OCI-LY1 (cell line): ENCODE results near the gene FKBP7.

Experiments used
- H2AFZ ChIP-seq: fragments of 200-600 bp; sonication (generic), shearing (Covaris generic); 2 replicates; pipeline ENCODE4 v1.6.0; 2014; ENCODE audit warnings: antibody characterized with exemption, mild to moderate bottlenecking, low read length
- H3F3A ChIP-seq: fragments of 200-600 bp; sonication (generic), shearing (Covaris generic); 2 replicates; pipeline ENCODE4 v1.6.0; 2014; ENCODE audit warnings: mild to moderate bottlenecking, antibody characterized with exemption, low read length, moderate library complexity; ENCODE audit not compliant: insufficient read depth
- H3K27ac ChIP-seq: fragments of 200-600 bp; sonication (generic); 2 replicates; pipeline ENCODE4 v1.5.1; 2014; ENCODE audit warnings: low read length, mixed run types, mild to moderate bottlenecking, low read depth; ENCODE audit not compliant: poor library complexity, severe bottlenecking
- H3K27me3 ChIP-seq: fragments of 200-600 bp; sonication (generic); 2 replicates; pipeline ENCODE4 v1.6.0; 2014; ENCODE audit warnings: antibody characterized with exemption, mild to moderate bottlenecking, low read length, moderate library complexity; ENCODE audit not compliant: insufficient read depth
- H3K36me3 ChIP-seq: fragments of 200-600 bp; sonication (generic); 2 replicates; pipeline ENCODE4 v1.6.1; 2014; ENCODE audit warnings: mild to moderate bottlenecking, antibody characterized with exemption, low read length, moderate library complexity, mixed read lengths; ENCODE audit not compliant: insufficient read depth
- H3K4me1 ChIP-seq: fragments of 200-600 bp; sonication (generic); 2 replicates; pipeline ENCODE4 v1.5.1; 2014; ENCODE audit warnings: mild to moderate bottlenecking, low read length, moderate library complexity; ENCODE audit not compliant: insufficient read depth, severe bottlenecking
- H3K4me2 ChIP-seq: fragments of 200-600 bp; sonication (generic), shearing (Covaris generic); 2 replicates; pipeline ENCODE4 v1.6.1; 2014; ENCODE audit warnings: low read length
- H3K4me3 ChIP-seq: fragments of 200-600 bp; sonication (generic); 2 replicates; pipeline ENCODE4 v1.5.1; 2014; ENCODE audit warnings: low read length, low read depth, mild to moderate bottlenecking, mixed read lengths; ENCODE audit not compliant: poor library complexity, severe bottlenecking
- H3K79me2 ChIP-seq: fragments of 200-600 bp; shearing (Covaris generic); 2 replicates; pipeline ENCODE4 v1.6.1; 2016; ENCODE audit warnings: mixed run types, low read length, mixed read lengths; ENCODE audit not compliant: insufficient read depth
- H3K9ac ChIP-seq: fragments of 200-600 bp; sonication (generic), shearing (Covaris generic); 2 replicates; pipeline ENCODE4 v1.6.1; 2014; ENCODE audit warnings: mild to moderate bottlenecking, low read length, mixed read lengths
- H3K9me2 ChIP-seq: fragments of 200-600 bp; sonication (generic), shearing (Covaris generic); 2 replicates; pipeline ENCODE4 v1.6.1; 2014; ENCODE audit warnings: low read depth, mild to moderate bottlenecking, low read length, mixed read lengths
- H3K9me3 ChIP-seq: fragments of 200-600 bp; shearing (Covaris generic); 2 replicates; pipeline ENCODE4 v1.6.1; 2014; ENCODE audit warnings: low read length, mixed read lengths
- H4K20me1 ChIP-seq: fragments of 200-600 bp; sonication (generic), shearing (Covaris generic); 2 replicates; pipeline ENCODE4 v1.6.0; 2016; ENCODE audit warnings: mild to moderate bottlenecking, low read length; ENCODE audit not compliant: insufficient read depth
- EZH2 ChIP-seq: fragments of 200-600 bp; sonication (generic), shearing (Covaris generic); IDR thresholded peaks from 2 replicates; pipeline ENCODE4 v1.8.0; 2017; ENCODE audit warnings: borderline replicate concordance, mixed run types, mild to moderate bottlenecking, antibody characterized with exemption, low read length, moderate library complexity, mixed read lengths
- TF ChIP-seq, protein P1 (sequence below): fragments of 200-600 bp; sonication (generic), shearing (Covaris generic); IDR thresholded peaks from 2 replicates; pipeline ENCODE4 v1.5.1; 2017; ENCODE audit warnings: mild to moderate bottlenecking, antibody characterized with exemption, low read length, moderate library complexity, mixed read lengths

The FKBP7 gene

DNA sequence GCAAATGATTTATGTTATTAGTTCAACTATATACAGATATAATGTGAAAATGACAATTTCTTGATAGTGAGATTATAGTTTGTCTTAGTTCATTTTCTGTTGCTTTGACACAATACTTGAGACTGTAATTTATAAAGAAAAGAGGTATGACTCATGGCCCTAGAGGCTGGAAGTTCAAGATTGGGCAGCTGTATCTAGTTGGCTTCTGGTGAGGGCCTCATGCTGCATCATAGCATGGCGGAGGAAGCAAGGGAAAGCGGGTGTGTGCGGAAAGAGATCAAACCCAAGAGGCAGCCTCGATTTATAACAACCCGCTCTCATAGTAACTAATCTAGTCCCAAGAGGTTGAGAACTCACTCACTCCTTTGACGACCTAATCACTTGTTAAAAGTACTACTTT, 13.2 kb upstream of the FKBP7 start:
- Histone ChIP-seq H3K79me2 (no peaks in the 10 kb centered on the region), H3K27me3 (no peaks in the 10 kb centered on the region), H2AFZ (no peak overlapping the region), H3K36me3 (peaks cover 61% of the 10 kb centered on the region), H3K4me2 (no peak overlapping the region), H3K9me3 (no peaks in the 10 kb centered on the region), H3K9me2 (no peaks in the 10 kb centered on the region), H3K4me3 (no peak overlapping the region), H3F3A (no peaks in the 10 kb centered on the region), H3K9ac (no peak overlapping the region), H4K20me1 (no peaks in the 10 kb centered on the region), H3K27ac (no peak overlapping the region), H3K4me1 (no peaks in the 10 kb centered on the region)
- TF ChIP-seq EZH2 = no peak
- TF ChIP-seq, protein P1, sequence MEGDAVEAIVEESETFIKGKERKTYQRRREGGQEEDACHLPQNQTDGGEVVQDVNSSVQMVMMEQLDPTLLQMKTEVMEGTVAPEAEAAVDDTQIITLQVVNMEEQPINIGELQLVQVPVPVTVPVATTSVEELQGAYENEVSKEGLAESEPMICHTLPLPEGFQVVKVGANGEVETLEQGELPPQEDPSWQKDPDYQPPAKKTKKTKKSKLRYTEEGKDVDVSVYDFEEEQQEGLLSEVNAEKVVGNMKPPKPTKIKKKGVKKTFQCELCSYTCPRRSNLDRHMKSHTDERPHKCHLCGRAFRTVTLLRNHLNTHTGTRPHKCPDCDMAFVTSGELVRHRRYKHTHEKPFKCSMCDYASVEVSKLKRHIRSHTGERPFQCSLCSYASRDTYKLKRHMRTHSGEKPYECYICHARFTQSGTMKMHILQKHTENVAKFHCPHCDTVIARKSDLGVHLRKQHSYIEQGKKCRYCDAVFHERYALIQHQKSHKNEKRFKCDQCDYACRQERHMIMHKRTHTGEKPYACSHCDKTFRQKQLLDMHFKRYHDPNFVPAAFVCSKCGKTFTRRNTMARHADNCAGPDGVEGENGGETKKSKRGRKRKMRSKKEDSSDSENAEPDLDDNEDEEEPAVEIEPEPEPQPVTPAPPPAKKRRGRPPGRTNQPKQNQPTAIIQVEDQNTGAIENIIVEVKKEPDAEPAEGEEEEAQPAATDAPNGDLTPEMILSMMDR = no peak

DNA sequence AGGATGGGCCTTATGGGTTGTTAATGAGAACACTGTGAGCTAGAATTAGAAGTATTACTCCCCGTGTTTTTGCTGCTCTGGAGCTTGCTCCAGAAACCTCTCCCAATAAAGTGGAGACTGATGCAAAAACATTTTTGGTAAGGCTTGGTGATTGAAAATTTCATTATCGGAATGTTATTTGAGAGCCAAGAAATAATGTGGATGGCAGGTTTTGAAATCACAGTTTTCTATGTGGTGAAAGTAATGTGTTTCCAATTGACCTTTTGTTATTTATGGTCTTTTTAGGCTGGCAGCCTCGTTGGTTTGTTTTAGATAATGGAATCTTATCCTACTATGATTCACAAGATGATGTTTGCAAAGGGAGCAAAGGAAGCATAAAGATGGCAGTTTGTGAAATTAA, 7.0 kb upstream of the FKBP7 start:
- H4K20me1 ChIP-seq = no peaks in the 10 kb centered on the region

DNA sequence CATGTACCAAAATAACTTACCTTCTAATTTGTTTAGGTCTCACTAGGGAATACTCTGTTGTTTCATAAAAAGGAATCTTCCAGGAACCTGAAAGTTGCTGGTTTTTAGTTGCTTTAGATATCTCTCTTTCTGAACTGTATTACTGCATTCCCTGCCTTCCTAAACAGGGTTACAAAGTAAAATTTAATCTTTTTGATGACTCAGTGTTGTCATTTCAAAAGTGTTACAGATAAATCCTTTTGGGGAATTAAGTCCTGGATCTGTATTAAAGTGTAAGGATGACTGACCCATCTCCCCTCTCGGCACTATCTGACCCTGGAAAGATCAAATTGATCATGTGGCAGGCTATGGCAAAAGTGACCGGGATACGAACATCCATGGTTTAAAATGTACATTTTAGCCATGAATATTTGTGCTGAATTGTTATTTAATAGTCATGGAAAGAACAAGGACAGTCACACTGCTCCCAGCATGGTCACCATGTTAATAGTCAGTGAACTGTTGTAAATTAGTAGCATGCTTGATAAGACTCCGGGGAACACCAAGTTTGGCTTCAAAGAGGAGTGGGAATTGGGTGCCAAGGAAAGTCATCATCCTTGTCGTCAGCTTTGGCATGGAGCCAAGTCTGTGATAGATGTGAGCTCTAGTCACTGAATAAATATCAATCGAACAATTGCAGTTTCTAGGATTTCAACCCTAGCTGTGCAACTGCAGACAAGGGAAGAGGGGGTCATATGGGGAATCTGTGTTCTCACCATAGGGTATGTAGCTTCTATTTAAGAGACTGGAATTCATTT, 6.0 kb upstream of the FKBP7 start:
- H2AFZ ChIP-seq = no peak overlapping the region
- no peaks in the 10 kb centered on the region for H3K27me3 ChIP-seq

More for the DNA sequence above, 7.0 kb upstream of the FKBP7 start:
- H3K9me3 ChIP-seq = no peaks in the 10 kb centered on the region
- no peak overlapping the region for H2AFZ ChIP-seq
- TF ChIP-seq EZH2 = no peak
- TF ChIP-seq, protein P1 = no peak
- no peak overlapping the region for H3K9ac ChIP-seq
- H3K27me3 ChIP-seq = no peaks in the 10 kb centered on the region
- no peaks in the 10 kb centered on the region for H3K9me2 ChIP-seq
- H3K27ac ChIP-seq = no peak overlapping the region
- peaks cover 26% of the 10 kb centered on the region for H3K4me1 ChIP-seq
- no peak overlapping the region for H3K4me2 ChIP-seq
- H3K4me3 ChIP-seq = no peak overlapping the region
- H3F3A ChIP-seq = no peaks in the 10 kb centered on the region
- peaks cover 29% of the 10 kb centered on the region for H3K79me2 ChIP-seq
- H3K36me3 ChIP-seq = peaks cover 22% of the 10 kb centered on the region

More for the DNA sequence above, 6.0 kb upstream of the FKBP7 start:
- H3K4me3 ChIP-seq = no peak overlapping the region
- peaks cover 22% of the 10 kb centered on the region for H3K36me3 ChIP-seq
- no peak for TF ChIP-seq EZH2
- TF ChIP-seq, protein P1 = no peak
- H3F3A ChIP-seq = no peaks in the 10 kb centered on the region
- no peaks in the 10 kb centered on the region for H3K9me2 ChIP-seq
- H3K79me2 ChIP-seq = peaks cover 29% of the 10 kb centered on the region
- no peaks in the 10 kb centered on the region for H4K20me1 ChIP-seq
- no peak overlapping the region for H3K4me2 ChIP-seq
- H3K27ac ChIP-seq = no peak overlapping the region
- peaks cover 32% of the 10 kb centered on the region for H3K4me1 ChIP-seq
- H3K9ac ChIP-seq = no peak overlapping the region
- H3K9me3 ChIP-seq = no peaks in the 10 kb centered on the region
